Sigmoid colon (tissue), 4 donors: Measurements from ENCODE around the gene HRH2.

Experiments
- EP300 ChIP-seq, 4 donors: sonication (generic); formaldehyde crosslinking; IDR thresholded peaks; one replicate each; pipeline ENCODE4 v1.6.1; 2017; ENCODE audit warnings: antibody characterized with exemption in 4 of 4
- TF ChIP-seq, protein P1 (sequence below), 4 experiments: fragments of 450-650 bp in 3 of 4; fragments of 200-600 bp in 1 of 4; IDR thresholded peaks; one replicate each; pipeline ENCODE4 v1.5.1; 2016 to 2019; ENCODE audit warnings: antibody characterized with exemption in 4 of 4, mild to moderate bottlenecking in 3 of 4, moderate library complexity in 2 of 4

- TF ChIP-seq, protein P1, sequence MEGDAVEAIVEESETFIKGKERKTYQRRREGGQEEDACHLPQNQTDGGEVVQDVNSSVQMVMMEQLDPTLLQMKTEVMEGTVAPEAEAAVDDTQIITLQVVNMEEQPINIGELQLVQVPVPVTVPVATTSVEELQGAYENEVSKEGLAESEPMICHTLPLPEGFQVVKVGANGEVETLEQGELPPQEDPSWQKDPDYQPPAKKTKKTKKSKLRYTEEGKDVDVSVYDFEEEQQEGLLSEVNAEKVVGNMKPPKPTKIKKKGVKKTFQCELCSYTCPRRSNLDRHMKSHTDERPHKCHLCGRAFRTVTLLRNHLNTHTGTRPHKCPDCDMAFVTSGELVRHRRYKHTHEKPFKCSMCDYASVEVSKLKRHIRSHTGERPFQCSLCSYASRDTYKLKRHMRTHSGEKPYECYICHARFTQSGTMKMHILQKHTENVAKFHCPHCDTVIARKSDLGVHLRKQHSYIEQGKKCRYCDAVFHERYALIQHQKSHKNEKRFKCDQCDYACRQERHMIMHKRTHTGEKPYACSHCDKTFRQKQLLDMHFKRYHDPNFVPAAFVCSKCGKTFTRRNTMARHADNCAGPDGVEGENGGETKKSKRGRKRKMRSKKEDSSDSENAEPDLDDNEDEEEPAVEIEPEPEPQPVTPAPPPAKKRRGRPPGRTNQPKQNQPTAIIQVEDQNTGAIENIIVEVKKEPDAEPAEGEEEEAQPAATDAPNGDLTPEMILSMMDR (IDR thresholded peaks at IDR 0.05) = no peak
- no peak for TF ChIP-seq EP300 (IDR thresholded peaks at IDR 0.05)
Observed at GRCh38 chr5:175654807-175655206, 3.1 kb upstream of the HRH2 start.
